Panc1 (cell line): ENCODE data around the gene CNOT1. TPM values are rescaled to one million over a fixed set of nuclear protein-coding genes. Genes with fewer than 3 reads are reported as not detected.

Experiments used
- ATAC-seq: fragments of 200-7000 bp; cut with Tn5 transposase; 2 replicates; pipeline ENCODE4 v1.9.1; 2020; ENCODE audit warnings: mild to moderate bottlenecking, moderate library complexity
- BruUV-seq: library from RNA; stranded (reverse); fragments of 400-500 nt; replicated peaks from 2 replicates; lab custom pipeline; 2021; lab: Mats Ljungman, UMichigan
- CTCF ChIA-PET: fragments of 300-600 bp; sonication (Branson Sonifier 250); formaldehyde crosslinking; loops from one replicate; lab custom pipeline; 2022; ENCODE audit warnings: antibody characterized with exemption; lab: Charles Lee
- POLR2A ChIA-PET: fragments of 300-600 bp; sonication (Branson Sonifier 250); formaldehyde crosslinking; loops from one replicate; lab custom pipeline; 2022; ENCODE audit warnings: antibody characterized with exemption; lab: Charles Lee
- DNase-seq: peaks from one replicate; pipeline ENCODE4 v3.0.0-alpha.2; 2010; ENCODE audit warnings: low read depth, low spot score
- H3K27ac ChIP-seq: 2 replicates; pipeline ENCODE4 v1.5.1; 2011; ENCODE audit warnings: mild to moderate bottlenecking, low read length, inconsistent platforms
- H3K27me3 ChIP-seq: fragments of 200-500 bp; sonication (Bioruptor generic); 2 replicates; pipeline ENCODE4 v1.6.0; 2014; ENCODE audit warnings: low read length, inconsistent platforms; ENCODE audit not compliant: control insufficient read depth, insufficient read depth
- H3K36me3 ChIP-seq: fragments of 200-500 bp; sonication (Bioruptor generic); 2 replicates; pipeline ENCODE4 v1.5.1; 2014; ENCODE audit warnings: inconsistent platforms, mild to moderate bottlenecking, low read length, moderate library complexity; ENCODE audit not compliant: control insufficient read depth, insufficient read depth
- H3K4me1 ChIP-seq: 2 replicates; pipeline ENCODE4 v1.5.1; 2011; ENCODE audit warnings: inconsistent platforms, mild to moderate bottlenecking, low read length, moderate library complexity; ENCODE audit not compliant: control insufficient read depth, insufficient read depth
- H3K4me3 ChIP-seq, 2 experiments: 2 replicates each; pipeline ENCODE4 v1.5.1; 2011 to 2012; ENCODE audit warnings: low read depth in 2 of 2, low read length in 2 of 2, mild to moderate bottlenecking in 2 of 2, inconsistent platforms in 1 of 2, moderate library complexity in 1 of 2
- H3K9me3 ChIP-seq: fragments of 200-500 bp; sonication (Bioruptor generic); 2 replicates; pipeline ENCODE4 v1.5.1; 2014; ENCODE audit warnings: low read depth, mild to moderate bottlenecking, inconsistent platforms, low read length, moderate library complexity; ENCODE audit not compliant: control insufficient read depth, insufficient read depth
- CTCF ChIP-seq: fragments of 450-650 bp; IDR thresholded peaks from 2 replicates; pipeline ENCODE4 v1.5.1; 2017; ENCODE audit warnings: mild to moderate bottlenecking
- POLR2AphosphoS5 ChIP-seq: IDR thresholded peaks from 2 replicates; pipeline ENCODE4 v1.6.1; 2012; ENCODE audit warnings: mild to moderate bottlenecking, low read depth, low read length, moderate library complexity
- REST ChIP-seq, 2 experiments: IDR thresholded peaks; 2 replicates each; pipeline ENCODE4 v1.6.1; 2011 to 2012; ENCODE audit warnings: low read depth in 2 of 2, control low read depth in 1 of 2, low read length in 1 of 2, mild to moderate bottlenecking in 1 of 2, moderate library complexity in 1 of 2; ENCODE audit not compliant: insufficient read depth in 1 of 2
- SIN3A ChIP-seq: IDR thresholded peaks from 2 replicates; pipeline ENCODE4 v1.6.1; 2012; ENCODE audit warnings: low read depth, mild to moderate bottlenecking, low read length, moderate library complexity, borderline replicate concordance; ENCODE audit not compliant: insufficient read depth
- in situ Hi-C: cut with HindIII; loops from 2 replicates; pipeline ENCODE4 v1.10.0; 2016; ENCODE audit warnings: low sequenced_read_pairs, low pct_unique_long_range_greater_than_20kb
- intact Hi-C: fragments of 100-400 bp; cut with micrococcal nuclease; formaldehyde crosslinking; loops from one replicate; pipeline ENCODE4 v1.10.0; 2022; ENCODE audit not compliant: unreplicated experiment
- total RNA-seq: library from RNA; stranded (reverse); gene quantifications from one replicate; pipeline ENCODE4 v1.2.1, GENCODE V29; 2021; ENCODE audit not compliant: unreplicated experiment

CNOT1 gene
- total RNA-seq, 1 experiment from 2014 or later: 170 TPM

- TF ChIP-seq POLR2AphosphoS5 (no peak), REST (IDR thresholded peaks at IDR 0.05; ENCODE audit: insufficient read depth in 1 of 2, low read depth in 2 of 2, low read length in 1 of 2) (no peak), CTCF (no peak)
- no peaks in the 10 kb centered on the region for H3K27me3 ChIP-seq
- ChIA-PET POLR2A (no interaction called here), CTCF (interaction anchor here (3.4 kb wide), 1 partner anchor 152 kb away, joined by 19 read pairs; no protein-coding TSS in a partner anchor)
- no peak overlapping the region for H3K4me3 ChIP-seq
- ATAC-seq (peak; percentile 57; the same call in 1 of the 2 replicates), DNase-seq (no peak)
- H3K9me3 ChIP-seq: no peaks in the 10 kb centered on the region
- no peak overlapping the region for H3K27ac ChIP-seq
- in situ Hi-C loops (no loop called here), intact Hi-C loops (no loop called here)
- BruUV-seq: no TSS peak
- H3K36me3 ChIP-seq: no peaks in the 10 kb centered on the region
- no peaks in the 10 kb centered on the region for H3K4me1 ChIP-seq
These were observed 141.1 kb downstream of the CNOT1 start for GRCh38 chr16:58488531-58488930.

- intact Hi-C loops (loop anchor here (1.0 kb wide), 1 partner anchor 151 kb away; no protein-coding TSS in a partner anchor), in situ Hi-C loops (no loop called here)
- Histone ChIP-seq H3K27ac (no peak overlapping the region), H3K9me3 (no peaks in the 10 kb centered on the region), H3K27me3 (no peaks in the 10 kb centered on the region), H3K36me3 (no peaks in the 10 kb centered on the region), H3K4me3 (no peak overlapping the region), H3K4me1 (no peaks in the 10 kb centered on the region)
- POLR2A ChIA-PET: interaction anchor here (0.5 kb wide), 1 partner anchor 151 kb away, joined by 15 read pairs; no protein-coding TSS in a partner anchor
- TF ChIP-seq CTCF (peak; percentile 87), SIN3A (no peak)
- DNase-seq (no peak), ATAC-seq (peak; percentile 89)
- BruUV-seq: no TSS peak
- CTCF ChIA-PET: interaction anchor here (0.5 to 3.4 kb wide), 4 partner anchors 12 to 151 kb away, joined by 4 to 19 read pairs (median 6); partner anchors contain the start of gene NDRG4
These were observed 141.9 kb downstream of the CNOT1 start for GRCh38 chr16:58487566-58488351.
